GM21423 (cell line): ENCODE measurements around the gene ARHGAP26.

Source experiments
- ATAC-seq: cut with Tn5 transposase; IDR thresholded peaks from one replicate; pipeline ENCODE4 v1.9.1; 2021; ENCODE audit warnings: mild to moderate bottlenecking, moderate library complexity; ENCODE audit not compliant: unreplicated experiment

ARHGAP26 gene

DNA sequence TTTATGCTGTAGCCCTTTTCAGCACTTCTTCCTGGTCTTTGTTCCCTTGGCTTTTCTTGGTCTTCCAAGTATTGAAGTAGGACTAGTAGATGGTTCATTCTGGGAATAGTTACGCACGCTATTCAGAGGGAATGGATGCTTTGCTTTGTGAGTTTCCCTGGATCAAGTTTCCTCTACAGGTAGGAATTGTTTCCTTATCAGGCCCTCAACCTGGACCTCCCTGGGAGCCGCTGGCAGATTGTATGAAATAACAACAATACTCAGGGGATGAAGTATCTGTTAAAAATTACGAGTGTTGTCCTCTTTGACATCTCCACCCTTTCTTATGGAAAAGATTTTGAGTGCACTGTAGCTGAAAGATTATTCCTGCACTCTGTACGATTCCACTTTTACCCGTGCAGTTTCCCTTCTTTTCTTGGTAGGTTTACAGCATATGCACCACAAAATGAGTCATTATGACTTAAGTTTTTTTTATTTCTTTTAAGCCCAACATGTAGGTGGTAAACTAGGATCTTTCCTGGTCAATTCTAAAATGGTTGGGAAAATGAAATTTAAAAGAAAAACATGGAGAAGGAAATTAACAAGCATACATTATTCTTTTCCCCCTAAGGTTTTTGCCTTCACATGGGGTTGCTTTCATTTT, 57.9 kb downstream of the ARHGAP26 start:
- no peak for ATAC-seq

DNA sequence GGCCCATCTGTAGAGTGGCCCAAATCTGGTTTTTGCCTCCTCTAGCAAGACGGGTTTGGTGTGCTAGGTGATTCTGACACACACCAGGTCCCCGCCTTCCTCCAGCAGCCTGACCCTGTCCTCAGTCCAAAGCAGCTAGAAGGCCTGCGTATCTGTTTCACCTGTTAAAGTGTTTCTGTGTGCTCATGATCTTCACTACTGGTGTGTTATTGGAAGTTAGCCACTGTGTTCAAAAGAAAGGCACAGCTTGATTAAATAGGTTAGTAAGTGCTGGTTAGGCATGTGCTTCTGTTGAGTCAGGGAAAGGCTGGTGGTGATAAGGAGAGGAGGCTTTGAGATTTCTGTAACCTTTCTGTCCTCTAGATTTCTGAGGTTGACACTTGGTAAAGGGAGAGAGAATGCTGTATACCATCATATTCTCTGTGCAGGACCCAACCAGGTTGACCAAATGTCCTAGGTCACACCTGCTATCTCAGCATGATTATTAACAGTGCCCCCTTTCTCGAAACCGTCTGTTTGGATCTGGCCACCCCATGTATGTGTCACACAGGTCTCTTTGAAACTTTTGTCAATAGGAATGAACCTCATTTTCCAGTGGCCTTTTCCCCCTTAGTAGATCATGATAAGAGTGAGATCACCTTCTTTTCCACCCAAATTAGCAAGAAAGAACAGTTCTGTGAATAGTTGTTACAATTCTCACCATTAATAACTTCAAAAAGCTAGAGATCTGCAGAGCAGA, 58.8 kb downstream of the ARHGAP26 start:
- no peak for ATAC-seq

DNA sequence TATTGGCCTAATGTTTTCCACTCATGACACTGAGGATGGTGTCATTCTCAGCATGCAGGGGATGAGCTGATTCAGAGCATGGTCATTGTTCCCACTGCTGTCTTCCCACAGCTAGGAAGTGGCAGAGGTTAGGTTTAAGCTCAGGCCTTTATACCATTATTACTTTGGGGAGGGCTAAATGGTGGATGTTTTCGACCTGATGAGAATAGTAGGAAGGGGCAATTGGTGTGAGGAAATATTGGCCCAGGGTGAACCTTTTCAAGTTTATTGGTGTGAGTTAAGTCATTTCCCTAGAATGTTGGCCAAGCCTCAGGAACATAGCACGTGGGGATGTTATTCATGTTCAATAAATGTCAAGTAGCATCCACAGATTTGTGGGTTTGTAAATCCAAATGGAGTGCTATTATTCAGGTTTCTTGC, 59.6 kb downstream of the ARHGAP26 start:
- ATAC-seq: no peak

DNA sequence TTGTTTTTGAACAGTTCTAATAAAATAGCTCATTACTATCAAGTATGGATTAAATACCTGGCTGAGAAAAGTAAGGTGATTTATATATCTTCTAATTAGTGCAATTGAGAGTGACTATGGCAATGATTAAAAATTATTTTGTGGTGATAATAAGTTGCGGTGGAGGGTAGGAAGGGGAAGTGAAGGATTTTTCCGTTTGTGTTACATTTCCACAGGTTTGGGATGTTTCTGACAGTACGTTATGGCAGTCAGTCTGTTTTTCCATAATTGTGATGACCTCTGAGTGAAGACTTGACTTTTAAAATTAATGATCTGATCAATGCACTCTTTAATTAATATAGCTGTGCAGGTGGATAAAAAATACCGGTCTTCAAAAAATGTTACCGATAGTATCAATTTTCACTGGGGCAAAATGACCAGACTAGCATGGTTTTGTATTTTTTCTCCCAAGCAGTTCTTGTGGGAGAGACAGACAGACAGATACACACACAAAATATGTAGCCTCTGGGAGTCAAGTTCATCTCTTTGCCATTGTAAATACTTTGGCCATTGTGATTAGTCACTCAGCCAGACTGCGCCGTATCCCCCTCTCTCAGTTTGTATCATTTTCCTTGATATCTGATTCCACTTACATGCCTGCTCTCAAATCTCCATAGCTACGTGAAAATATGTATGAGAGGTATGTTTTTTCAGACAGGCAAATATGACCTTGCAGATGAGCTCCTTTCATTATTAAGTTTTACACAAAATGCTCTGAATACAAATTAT, 60.2 kb downstream of the ARHGAP26 start:
- no peak for ATAC-seq

DNA sequence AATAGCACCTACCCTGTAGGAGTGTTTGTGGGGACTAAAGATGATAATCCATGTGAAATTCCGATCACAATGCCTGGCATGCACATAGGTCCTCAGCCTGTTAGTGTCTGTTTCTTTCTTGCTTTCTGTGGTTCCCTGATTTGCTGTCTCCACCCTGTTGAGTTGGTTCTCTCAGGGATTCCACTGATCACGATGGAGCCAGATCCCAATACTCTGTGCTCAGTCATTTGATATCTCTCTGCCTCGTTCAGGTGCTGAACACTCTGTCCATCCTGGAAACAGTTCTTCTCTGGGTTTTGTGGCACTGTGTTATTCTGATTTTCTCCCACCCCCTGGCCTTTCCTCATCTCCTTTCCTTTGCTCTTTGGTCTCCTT, 60.8 kb downstream of the ARHGAP26 start:
- ATAC-seq: no peak

DNA sequence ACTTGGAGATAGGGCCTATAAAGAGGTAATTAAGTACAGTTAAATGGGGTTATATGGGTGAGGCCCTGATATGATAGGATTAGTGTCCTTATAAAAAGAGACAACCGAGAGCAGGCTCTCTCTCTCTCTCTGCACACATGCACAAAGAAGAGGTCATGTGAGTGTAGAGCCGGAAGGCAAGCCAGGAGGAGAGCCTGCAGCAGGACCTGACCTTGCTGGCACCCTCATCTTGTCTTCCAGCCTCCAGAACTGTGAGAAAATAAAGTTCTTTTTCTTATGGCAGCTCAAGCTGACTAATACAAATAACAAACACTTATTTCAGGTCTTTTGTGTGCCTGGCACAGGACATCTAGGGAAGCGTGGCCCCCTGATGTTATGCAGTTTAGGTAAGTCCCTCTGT, 62.1 kb downstream of the ARHGAP26 start:
- no peak for ATAC-seq

DNA sequence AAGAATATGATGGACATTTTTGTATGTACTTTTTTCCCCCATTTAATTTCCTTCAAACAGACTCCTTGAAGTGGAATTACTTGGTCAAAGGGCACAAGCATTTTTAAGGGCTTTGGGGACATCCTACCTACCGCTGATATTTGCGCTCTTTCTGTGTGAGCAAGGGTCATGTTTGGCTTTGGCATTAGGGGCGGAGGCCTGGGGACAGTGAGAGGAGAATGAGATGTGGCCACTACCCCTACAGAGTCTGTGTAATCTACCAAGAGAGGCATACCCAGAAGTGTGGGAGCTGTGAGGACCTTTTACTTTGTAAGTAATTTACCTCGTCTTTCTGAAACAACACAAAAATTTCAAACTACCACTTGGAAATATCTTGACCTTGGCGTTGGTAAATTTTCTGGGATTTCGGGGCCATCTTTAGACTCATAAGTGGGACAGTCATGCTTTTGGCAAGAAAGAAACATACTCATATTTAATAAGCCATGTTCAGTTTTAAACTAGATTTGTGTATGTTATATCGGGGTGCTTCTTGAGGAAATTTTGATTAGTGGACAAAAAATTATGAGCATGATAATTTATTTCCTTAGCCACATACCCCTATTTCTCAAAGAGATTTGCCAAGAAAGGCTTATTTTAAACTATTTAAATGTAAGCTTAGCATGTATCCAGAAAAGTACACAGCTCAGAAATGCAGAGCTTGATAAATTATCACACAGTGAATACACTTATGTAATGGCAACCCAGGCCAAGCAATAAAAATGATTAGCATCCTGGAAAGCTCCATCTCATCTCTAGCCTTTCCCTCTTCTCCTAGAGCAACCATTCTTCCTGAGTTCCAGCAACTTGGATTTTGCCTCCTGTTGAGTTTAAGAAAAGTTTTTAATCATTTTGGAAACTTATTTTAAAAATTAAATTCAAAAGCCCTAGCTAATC, 63.6 kb downstream of the ARHGAP26 start:
- ATAC-seq: no peak

GRCh38 chr5:142834504-142834903, 64.3 kb downstream of the ARHGAP26 start:
- no peak for ATAC-seq

GRCh38 chr5:142835540-142835939, 65.4 kb downstream of the ARHGAP26 start:
- no peak for ATAC-seq

- ATAC-seq: peak; percentile 79
Observed at GRCh38 chr5:142836048-142836447, 65.9 kb downstream of the ARHGAP26 start.

DNA sequence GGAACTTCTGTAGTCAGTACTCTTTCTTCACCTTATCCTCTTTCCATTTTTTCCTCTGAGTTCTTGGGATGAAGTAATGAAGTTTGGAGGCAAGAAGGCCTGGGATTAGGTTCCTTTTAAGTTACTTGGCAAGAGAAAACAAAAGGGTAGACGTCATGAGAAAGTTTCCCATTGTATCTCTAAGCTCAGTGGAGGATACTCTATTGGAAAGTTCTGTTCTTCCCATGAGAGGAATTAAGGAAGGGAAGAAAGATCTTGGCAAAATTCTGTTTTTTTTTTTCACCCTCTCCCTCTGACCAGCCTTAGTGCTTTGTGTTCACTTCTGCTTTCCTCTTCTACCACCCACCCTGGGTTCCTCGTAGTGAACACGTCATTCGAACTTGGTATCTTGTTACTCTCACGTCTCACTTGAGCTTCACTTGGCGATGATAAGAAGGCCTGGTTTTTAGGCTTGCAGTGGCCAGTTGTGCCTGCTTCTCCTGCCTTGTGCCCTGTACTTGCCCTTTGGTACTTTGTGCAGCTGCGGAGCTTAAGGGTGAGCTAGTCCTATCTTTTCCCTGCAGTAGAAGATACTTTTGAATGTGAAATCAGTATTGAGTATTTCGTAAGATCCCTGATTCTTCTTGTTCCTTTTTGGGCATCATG, 67.0 kb downstream of the ARHGAP26 start:
- no peak for ATAC-seq

GRCh38 chr5:142838845-142839244, 68.7 kb downstream of the ARHGAP26 start:
- no peak for ATAC-seq

GRCh38 chr5:142839711-142840346, 69.7 kb downstream of the ARHGAP26 start:
- no peak for ATAC-seq

- ATAC-seq: no peak
Observed at GRCh38 chr5:142840575-142840974, 70.4 kb downstream of the ARHGAP26 start.

DNA sequence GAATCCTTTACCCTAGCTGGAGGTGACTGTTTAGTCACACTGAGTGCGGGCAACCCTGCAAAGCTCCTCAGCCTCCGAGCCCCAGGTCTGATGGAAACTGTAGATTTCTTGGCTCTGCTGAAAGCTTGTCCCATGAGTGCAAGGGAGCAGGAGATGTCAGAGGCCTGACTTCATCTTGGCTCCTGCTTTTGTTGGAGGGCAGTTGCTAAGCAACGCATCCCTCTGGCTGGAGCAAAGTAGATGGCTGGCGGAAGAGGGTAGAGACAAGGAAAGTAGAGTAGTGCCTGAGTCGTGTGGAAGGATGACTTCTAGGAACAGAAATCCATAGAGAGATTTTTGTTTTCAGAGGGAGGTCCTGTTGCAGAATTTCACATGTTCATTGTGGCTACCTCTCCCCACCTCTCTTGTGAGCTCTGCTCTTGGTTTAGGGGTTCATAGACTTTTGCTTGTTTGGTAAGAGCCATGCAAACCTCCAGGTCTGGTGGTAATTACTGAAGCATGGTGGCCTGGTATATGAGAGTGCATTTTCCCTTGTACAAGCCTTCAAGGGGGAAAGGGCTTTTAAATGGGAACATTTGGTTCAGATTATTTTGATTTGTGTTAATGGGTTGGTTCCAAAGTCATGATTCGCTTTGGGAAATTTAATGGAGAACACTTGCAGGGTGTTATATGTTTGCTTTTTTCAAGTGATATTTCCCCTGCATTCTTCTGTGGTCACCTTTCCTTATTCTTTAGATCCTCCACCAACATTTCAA, 71.5 kb downstream of the ARHGAP26 start:
- no peak for ATAC-seq

- no peak for ATAC-seq
Observed at GRCh38 chr5:142842994-142843905, 73.1 kb downstream of the ARHGAP26 start.

DNA sequence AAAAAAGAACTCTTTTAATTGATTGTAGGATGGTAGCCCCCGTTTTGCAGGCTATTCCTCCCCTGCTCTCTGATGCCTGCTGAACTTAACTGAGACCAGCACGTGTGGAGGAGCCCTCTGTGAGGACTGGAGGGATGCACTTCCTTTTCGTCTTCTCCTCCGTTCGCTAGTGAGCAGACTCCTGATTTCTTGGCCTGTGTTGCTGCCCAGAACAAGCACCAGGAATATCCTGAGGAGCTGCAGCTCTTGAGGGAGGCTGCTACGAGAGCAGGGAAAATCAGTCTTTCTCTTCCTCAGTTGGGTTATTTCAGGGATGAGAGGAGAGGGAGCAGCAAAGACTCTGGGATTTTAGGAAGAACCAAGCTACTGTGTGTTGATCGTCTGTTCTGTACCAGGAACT, 74.7 kb downstream of the ARHGAP26 start:
- ATAC-seq: no peak

DNA sequence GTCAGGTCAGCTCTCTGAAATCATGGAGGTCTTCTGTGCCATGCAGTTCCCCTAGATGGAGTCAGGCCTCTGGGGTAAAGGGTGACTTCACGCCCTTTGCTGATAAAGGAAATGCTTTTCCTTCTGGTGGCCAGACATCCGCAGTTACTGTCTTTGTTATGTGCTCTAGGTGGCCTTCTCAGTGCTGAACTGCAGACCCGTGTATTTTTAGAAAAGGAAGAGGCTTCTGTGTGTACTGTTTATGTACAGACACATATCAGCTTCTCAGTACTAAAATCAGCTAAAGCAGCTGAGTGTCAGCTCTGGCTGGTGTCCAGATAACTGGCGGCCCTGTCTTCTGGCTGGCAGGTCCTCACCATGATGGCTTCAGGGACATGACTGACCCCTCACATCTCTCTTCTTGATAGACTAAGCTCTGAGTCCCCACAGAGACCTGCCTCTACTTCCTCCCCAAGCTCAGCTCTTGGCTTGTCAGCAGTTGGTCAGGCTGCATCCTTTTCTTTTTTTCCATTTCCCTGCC, 75.3 kb downstream of the ARHGAP26 start:
- ATAC-seq: peak; percentile 59
